ENCODE results near the gene KIFAP3. TPM values are rescaled to one million over a fixed set of nuclear protein-coding genes. Genes with fewer than 3 reads are reported as not detected.
"Not testable (repeated sequence)": the region's sequence is repeated elsewhere in the genome, so short reads cannot be mapped to it uniquely, and the experiment has no call there.

KIFAP3 gene
- total RNA-seq, 2 experiments from 2014 or later, result 14.0 to 14.7 TPM

- no peak overlapping the region for H3K27ac Mint-ChIP-seq
- POLR2A ChIA-PET, result no interaction called here
Observed at GRCh38 chr1:169925505-169926482, 148.7 kb downstream of the KIFAP3 start.

GRCh38 chr1:169924829-169925228 is 149.7 kb downstream of the KIFAP3 start:
- intact Hi-C loops (cut with micrococcal nuclease), result loop anchor here (10.0 kb wide), 1 partner anchor 740 kb away; the partner anchor contains the start of gene PRRX1
- Mint-ChIP-seq H3K36me3 (ENCODE audit: low read depth) (peaks cover 3% of the 10 kb centered on the region), H3K27ac (no peak overlapping the region), H3K4me3 (no peak overlapping the region), H3K9me3 (no peaks in the 10 kb centered on the region), H3K27me3 (no peaks in the 10 kb centered on the region), H3K4me1 (ENCODE audit: low read depth) (peaks cover 6% of the 10 kb centered on the region)
- DNase-seq (no peak), ATAC-seq (no peak)
- TF ChIP-seq CTCF (IDR thresholded peaks at IDR 0.05), result no peak
- CTCF ChIA-PET, result no interaction called here
- POLR2A ChIA-PET, result no interaction called here

More at GRCh38 chr1:169925505-169926482, 148.7 kb downstream of the KIFAP3 start:
- CTCF ChIA-PET, result no interaction called here
- Mint-ChIP-seq H3K36me3 (ENCODE audit: low read depth) (peaks cover 3% of the 10 kb centered on the region), H3K9me3 (no peaks in the 10 kb centered on the region), H3K4me3 (no peak overlapping the region), H3K27me3 (no peaks in the 10 kb centered on the region), H3K4me1 (ENCODE audit: low read depth) (peaks cover 9% of the 10 kb centered on the region)
- TF ChIP-seq CTCF (IDR thresholded peaks at IDR 0.05), result no peak
- ATAC-seq (peak; percentile 42), DNase-seq (no peak)
- intact Hi-C loops (cut with micrococcal nuclease), result loop anchor here (10.0 kb wide), 1 partner anchor 739 kb away; the partner anchor contains the start of gene PRRX1

- intact Hi-C loops (cut with micrococcal nuclease), result loop anchor here (10.0 kb wide), 1 partner anchor 741 kb away; the partner anchor contains the start of gene PRRX1
- H3K4me3 Mint-ChIP-seq, result no peak overlapping the region
- no peak for TF ChIP-seq CTCF (IDR thresholded peaks at IDR 0.05)
- no peak overlapping the region for H3K27ac Mint-ChIP-seq
- no peaks in the 10 kb centered on the region for H3K27me3 Mint-ChIP-seq
- ChIA-PET POLR2A (no interaction called here), CTCF (no interaction called here)
- H3K9me3 Mint-ChIP-seq, result no peaks in the 10 kb centered on the region
- DNase-seq, result no peak
- ATAC-seq, result no peak
- peaks cover 6% of the 10 kb centered on the region for H3K4me1 Mint-ChIP-seq (ENCODE audit: low read depth)
- H3K36me3 Mint-ChIP-seq (ENCODE audit: low read depth), result peaks cover 3% of the 10 kb centered on the region
Observed at GRCh38 chr1:169924063-169924462, 150.4 kb downstream of the KIFAP3 start.

GRCh38 chr1:169921080-169921479 is 153.4 kb downstream of the KIFAP3 start:
- ATAC-seq (no peak), DNase-seq (no peak)
- TF ChIP-seq CTCF (IDR thresholded peaks at IDR 0.05), result no peak
- ChIA-PET POLR2A (no interaction called here), CTCF (interaction anchor here (1.5 kb wide), 1 partner anchor 19 kb away, joined by 3 read pairs; no protein-coding TSS in a partner anchor)
- Mint-ChIP-seq H3K27me3 (no peaks in the 10 kb centered on the region), H3K4me3 (no peak overlapping the region), H3K27ac (no peak overlapping the region), H3K9me3 (no peaks in the 10 kb centered on the region), H3K36me3 (ENCODE audit: low read depth) (peaks cover 3% of the 10 kb centered on the region), H3K4me1 (ENCODE audit: low read depth) (peaks cover 2% of the 10 kb centered on the region)
- intact Hi-C loops (cut with micrococcal nuclease), result loop anchor here (10.0 kb wide), 1 partner anchor 744 kb away; the partner anchor contains the start of gene PRRX1

GRCh38 chr1:169918927-169919326 is 155.6 kb downstream of the KIFAP3 start:
- Mint-ChIP-seq H3K4me1 (ENCODE audit: low read depth) (peaks cover 8% of the 10 kb centered on the region), H3K27me3 (no peaks in the 10 kb centered on the region), H3K9me3 (no peaks in the 10 kb centered on the region), H3K36me3 (ENCODE audit: low read depth) (peaks cover 3% of the 10 kb centered on the region), H3K27ac (no peak overlapping the region), H3K4me3 (no peak overlapping the region)
- intact Hi-C loops (cut with micrococcal nuclease), result no loop called here
- DNase-seq, result no peak
- no peak for TF ChIP-seq CTCF (IDR thresholded peaks at IDR 0.05)
- CTCF ChIA-PET, result no interaction called here
- no peak for ATAC-seq
- POLR2A ChIA-PET, result no interaction called here

GRCh38 chr1:169918220-169918619 is 156.3 kb downstream of the KIFAP3 start:
- H3K27ac Mint-ChIP-seq; H3K4me3 Mint-ChIP-seq; H3K4me1 Mint-ChIP-seq (ENCODE audit: low read depth); H3K9me3 Mint-ChIP-seq; H3K27me3 Mint-ChIP-seq; ATAC-seq; DNase-seq; intact Hi-C loops (cut with micrococcal nuclease); POLR2A ChIA-PET; CTCF ChIA-PET; H3K36me3 Mint-ChIP-seq (ENCODE audit: low read depth): not testable (repeated sequence)
